OCI-LY3 (cell line): Measurements from ENCODE around the gene GRIN2A.

Experiments used
- CTCF ChIP-seq: fragments of 200-600, 300-600 bp; sonication (generic); IDR thresholded peaks from 2 replicates; pipeline ENCODE4 v1.5.1; 2014; ENCODE audit warnings: antibody characterized with exemption, low read length, low read depth
- EZH2phosphoT487 ChIP-seq: fragments of 200-600 bp; shearing (Covaris generic); IDR thresholded peaks from 2 replicates; pipeline ENCODE4 v1.6.1; 2018; ENCODE audit warnings: antibody characterized with exemption, mixed run types, low read depth

GRCh38 chr16:10189861-10190390 is 7.7 kb upstream of the GRIN2A start:
- TF ChIP-seq CTCF = no peak
- TF ChIP-seq EZH2phosphoT487 = no peak
